GM21529 (cell line): ENCODE data around the gene PYCR2.

Experiments used
- ATAC-seq: cut with Tn5 transposase; IDR thresholded peaks from one replicate; pipeline ENCODE4 v1.9.1; 2021; ENCODE audit not compliant: unreplicated experiment

PYCR2 gene

GRCh38 chr1:225921734-225922709, 2.0 kb downstream of the PYCR2 start:
- ATAC-seq, result no peak

GRCh38 chr1:225919906-225920305, 4.1 kb downstream of the PYCR2 start:
- ATAC-seq, result no peak

GRCh38 chr1:225918280-225918679, 5.8 kb downstream of the PYCR2 start:
- no peak for ATAC-seq

- ATAC-seq, result no peak
These were observed 6.5 kb downstream of the PYCR2 start for GRCh38 chr1:225917536-225917935.

- ATAC-seq, result no peak
These were observed 6.9 kb downstream of the PYCR2 start for GRCh38 chr1:225917101-225917500.

- no peak for ATAC-seq
These were observed 8.5 kb downstream of the PYCR2 start for GRCh38 chr1:225915538-225915991.

GRCh38 chr1:225914947-225915346, 9.1 kb downstream of the PYCR2 start:
- no peak for ATAC-seq

GRCh38 chr1:225914391-225914790, 9.7 kb downstream of the PYCR2 start:
- no peak for ATAC-seq

GRCh38 chr1:225911191-225912130, 12.6 kb downstream of the PYCR2 start:
- peak; percentile 84 for ATAC-seq

GRCh38 chr1:225909477-225909876, 14.6 kb downstream of the PYCR2 start:
- ATAC-seq, result no peak

- ATAC-seq, result no peak
These were observed 15.3 kb downstream of the PYCR2 start for GRCh38 chr1:225908773-225909172.

- no peak for ATAC-seq
These were observed 15.9 kb downstream of the PYCR2 start for GRCh38 chr1:225908013-225908640.

GRCh38 chr1:225907341-225907740, 16.7 kb downstream of the PYCR2 start:
- no peak for ATAC-seq

GRCh38 chr1:225906467-225906866, 17.6 kb downstream of the PYCR2 start:
- ATAC-seq, result no peak

GRCh38 chr1:225903623-225904022, 20.4 kb downstream of the PYCR2 start:
- no peak for ATAC-seq

GRCh38 chr1:225899044-225899925, 24.8 kb downstream of the PYCR2 start:
- no peak for ATAC-seq

GRCh38 chr1:225897595-225898514, 26.2 kb downstream of the PYCR2 start:
- ATAC-seq, result no peak

- ATAC-seq, result peak; percentile 100
These were observed 27.0 kb downstream of the PYCR2 start for GRCh38 chr1:225896937-225897549.

- ATAC-seq, result no peak
These were observed 27.6 kb downstream of the PYCR2 start for GRCh38 chr1:225896494-225896893.
